ENCODE data around the gene MOB1B. TPM values are rescaled to one million over a fixed set of nuclear protein-coding genes. Genes with fewer than 3 reads are reported as not detected.

The MOB1B gene
- polyA plus RNA-seq, 3 donors: 2.3 to 4.5 (median 3.9) TPM

GRCh38 chr4:70945046-70945445, 42.9 kb downstream of the MOB1B start:
- H3K27ac ChIP-seq (ENCODE audit: low read depth, low read length): no peak overlapping the region
- WGBS, 3 donors: 36 to 59% (median 45%) methylated on average over 3 of the region's 3 CpGs

GRCh38 chr4:70945452-70946055, 43.4 kb downstream of the MOB1B start:
- no peak overlapping the region for H3K27ac ChIP-seq (ENCODE audit: low read depth, low read length)
- 87 to 91% (median 87%) methylated on average over 3 of the region's 3 CpGs for WGBS, 3 donors

GRCh38 chr4:70946939-70947338, 44.8 kb downstream of the MOB1B start:
- no peak overlapping the region for H3K27ac ChIP-seq (ENCODE audit: low read depth, low read length)
- 51 to 91% (median 64%) methylated on average over 4 of the region's 4 CpGs for WGBS, 3 donors

GRCh38 chr4:70948665-70949260, 46.6 kb downstream of the MOB1B start:
- 48 to 84% (median 75%) methylated on average over 5 of the region's 5 CpGs for WGBS, 3 donors

GRCh38 chr4:70954032-70954431, 51.9 kb downstream of the MOB1B start:
- 55 to 100% (median 96%) methylated on average over 1 of the region's 1 CpG for WGBS, 3 donors
- no peak overlapping the region for H3K27ac ChIP-seq (ENCODE audit: low read depth, low read length)

More at GRCh38 chr4:70948665-70949260, 46.6 kb downstream of the MOB1B start:
- H3K27ac ChIP-seq (ENCODE audit: low read depth, low read length): no peak overlapping the region

- 86 to 91% (median 88%) methylated on average over 5 of the region's 5 CpGs for WGBS, 3 donors
- H3K27ac ChIP-seq (ENCODE audit: low read depth, low read length): no peak overlapping the region
Measured at GRCh38 chr4:70956549-70957210, 54.5 kb downstream of the MOB1B start.

GRCh38 chr4:70958681-70959080, 56.5 kb downstream of the MOB1B start:
- H3K27ac ChIP-seq (ENCODE audit: low read depth, low read length): no peak overlapping the region
- WGBS, 3 donors: 70 to 91% (median 88%) methylated on average over 3 of the region's 3 CpGs

- WGBS, 3 donors: 86 to 92% (median 87%) methylated on average over 7 of the region's 7 CpGs
- H3K27ac ChIP-seq (ENCODE audit: low read depth, low read length): no peak overlapping the region
Measured at GRCh38 chr4:70969076-70969475, 66.9 kb downstream of the MOB1B start.

GRCh38 chr4:70976252-70976651, 74.1 kb downstream of the MOB1B start:
- H3K27ac ChIP-seq (ENCODE audit: low read depth, low read length): no peak overlapping the region
- 76 to 91% (median 88%) methylated on average over 3 of the region's 3 CpGs for WGBS, 3 donors

- H3K27ac ChIP-seq (ENCODE audit: low read depth, low read length): no peak overlapping the region
- WGBS, 3 donors: 41 to 77% (median 53%) methylated on average over 1 of the region's 1 CpG
Measured at GRCh38 chr4:70979445-70980008, 77.4 kb downstream of the MOB1B start.

GRCh38 chr4:70980196-70980595, 78.0 kb downstream of the MOB1B start:
- H3K27ac ChIP-seq (ENCODE audit: low read depth, low read length): no peak overlapping the region

GRCh38 chr4:70984106-70984505, 81.9 kb downstream of the MOB1B start:
- H3K27ac ChIP-seq (ENCODE audit: low read depth, low read length): no peak overlapping the region

- whole genome bisulfite sequencing, 3 donors: 90 to 92% (median 91%) methylated on average over 1 of the region's 1 CpG
- no peak overlapping the region for H3K27ac ChIP-seq (ENCODE audit: low read depth, low read length)
Measured at GRCh38 chr4:70984589-70984988, 82.4 kb downstream of the MOB1B start.

GRCh38 chr4:70991596-70991995, 89.4 kb downstream of the MOB1B start:
- H3K27ac ChIP-seq (ENCODE audit: low read depth, low read length): no peak overlapping the region
- 79 to 91% (median 82%) methylated on average over 2 of the region's 2 CpGs for WGBS, 3 donors

GRCh38 chr4:70992391-70992881, 90.3 kb downstream of the MOB1B start:
- no peak overlapping the region for H3K27ac ChIP-seq (ENCODE audit: low read depth, low read length)
- 44 to 83% (median 72%) methylated on average over 5 of the region's 5 CpGs for WGBS, 3 donors

GRCh38 chr4:70993181-70994068, 91.3 kb downstream of the MOB1B start, which contains the start of gene DCK:
TSS of gene DCK (plus strand) at chr4:70993649. CDS start at chr4:70993836, 187 bp downstream.
- WGBS, 3 donors: 0 to 1% (median 1%) methylated on average over 67 to 74 of the region's 74 CpGs
- no peak within 1 kb of the TSS for H3K27ac ChIP-seq (ENCODE audit: low read depth, low read length)

- no peak overlapping the region for H3K27ac ChIP-seq (ENCODE audit: low read depth, low read length)
- WGBS, 3 donors: 1 to 3% (median 2%) methylated on average over 11 of the region's 11 CpGs
Measured at GRCh38 chr4:70994069-70994366, 91.8 kb downstream of the MOB1B start.

- H3K27ac ChIP-seq (ENCODE audit: low read depth, low read length): no peak overlapping the region
- 53 to 82% (median 55%) methylated on average over 10 of the region's 10 CpGs for WGBS, 3 donors
Measured at GRCh38 chr4:70994387-70995099, 92.4 kb downstream of the MOB1B start.

All from adipose tissue (tissue), 3 donors.